Measurements from ENCODE around the gene SLC14A1. TPM values are rescaled to one million over a fixed set of nuclear protein-coding genes. Genes with fewer than 3 reads are reported as not detected.

The SLC14A1 gene
- total RNA-seq, 4 donors from 2014 or later = 0.95 to 26.0 TPM; not detected in 2

- Histone ChIP-seq H3K27ac (no peak overlapping the region), H3K4me3 (no peak overlapping the region), H3K27me3 (no peaks in the 10 kb centered on the region), H3K36me3 (no peaks in the 10 kb centered on the region), H3K9me3 (no peaks in the 10 kb centered on the region), H3K4me1 (no peaks in the 10 kb centered on the region)
- TF ChIP-seq CTCF (IDR thresholded peaks at IDR 0.05) (no peak), POLR2A (IDR thresholded peaks at IDR 0.05) (no peak)
- DNase-seq = no peak
- intact Hi-C loops (cut with DNase I; ENCODE audit: low total_unique reads) = no loop called here
These were observed 40.2 kb downstream of the SLC14A1 start for GRCh38 chr18:45764000-45764686.

- no peak for TF ChIP-seq POLR2A (IDR thresholded peaks at IDR 0.05)
- TF ChIP-seq CTCF (IDR thresholded peaks at IDR 0.05) = no peak
- H3K36me3 ChIP-seq = no peaks in the 10 kb centered on the region
- no peak overlapping the region for H3K27ac ChIP-seq
- no peaks in the 10 kb centered on the region for H3K9me3 ChIP-seq
- H3K27me3 ChIP-seq = no peaks in the 10 kb centered on the region
- no peak for DNase-seq
- H3K4me1 ChIP-seq = no peaks in the 10 kb centered on the region
- no peak overlapping the region for H3K4me3 ChIP-seq
- intact Hi-C loops (cut with DNase I; ENCODE audit: low total_unique reads) = no loop called here
These were observed 41.8 kb downstream of the SLC14A1 start for GRCh38 chr18:45765796-45766195.

- Histone ChIP-seq H3K36me3 (no peaks in the 10 kb centered on the region), H3K4me1 (no peaks in the 10 kb centered on the region), H3K27me3 (no peaks in the 10 kb centered on the region), H3K9me3 (no peaks in the 10 kb centered on the region), H3K4me3 (no peak overlapping the region), H3K27ac (no peak overlapping the region)
- intact Hi-C loops (cut with DNase I; ENCODE audit: low total_unique reads) = no loop called here
- no peak for DNase-seq
- no peak for TF ChIP-seq CTCF (IDR thresholded peaks at IDR 0.05)
- TF ChIP-seq POLR2A (IDR thresholded peaks at IDR 0.05) = no peak
These were observed 47.9 kb downstream of the SLC14A1 start for GRCh38 chr18:45771587-45772480.

GRCh38 chr18:45774065-45774521 lies 50.1 kb downstream of the SLC14A1 start:
- no peak overlapping the region for H3K27ac ChIP-seq
- no peak for TF ChIP-seq CTCF (IDR thresholded peaks at IDR 0.05)
- TF ChIP-seq POLR2A (IDR thresholded peaks at IDR 0.05) = no peak
- H3K4me1 ChIP-seq = no peaks in the 10 kb centered on the region
- no peak overlapping the region for H3K4me3 ChIP-seq
- intact Hi-C loops (cut with DNase I; ENCODE audit: low total_unique reads) = no loop called here
- DNase-seq = no peak
- no peaks in the 10 kb centered on the region for H3K9me3 ChIP-seq
- no peaks in the 10 kb centered on the region for H3K36me3 ChIP-seq
- no peaks in the 10 kb centered on the region for H3K27me3 ChIP-seq

- H3K9me3 ChIP-seq = no peaks in the 10 kb centered on the region
- no peaks in the 10 kb centered on the region for H3K27me3 ChIP-seq
- intact Hi-C loops (cut with DNase I; ENCODE audit: low total_unique reads) = no loop called here
These were observed 51.3 kb downstream of the SLC14A1 start for GRCh38 chr18:45775241-45775676.

More at GRCh38 chr18:45775241-45775676, 51.3 kb downstream of the SLC14A1 start:
- Histone ChIP-seq H3K36me3 (no peaks in the 10 kb centered on the region), H3K4me3 (peak overlapping the region; percentile 33 to 58), H3K27ac (peak overlapping the region; percentile 22 to 51), H3K4me1 (no peaks in the 10 kb centered on the region)
- TF ChIP-seq POLR2A (IDR thresholded peaks at IDR 0.05) (no peak), CTCF (IDR thresholded peaks at IDR 0.05) (no peak)
- peak; percentile 49 to 63 for DNase-seq
